Activated CD8-positive, alpha-beta T cell treated with anti-CD3 and anti-CD28 coated beads for 36 hours (primary cell): ENCODE data around the gene DBH. TPM values are rescaled to one million over a fixed set of nuclear protein-coding genes. Genes with fewer than 3 reads are reported as not detected.

ENCODE experiments used
- ATAC-seq: fragments of 200-7000 bp; cut with Tn5 transposase; one replicate; pipeline ENCODE4 v1.10.0; 2021; ENCODE audit warnings: mild to moderate bottlenecking, moderate library complexity
- CTCF ChIA-PET: fragments of 350-600 bp; sonication (Branson Sonifier 250); formaldehyde crosslinking; loops from one replicate; lab custom pipeline; 2021; ENCODE audit warnings: antibody characterized with exemption; lab: Charles Lee
- POLR2A ChIA-PET: fragments of 350-600 bp; sonication (Branson Sonifier 250); formaldehyde crosslinking; loops from one replicate; lab custom pipeline; 2021; ENCODE audit warnings: antibody characterized with exemption; lab: Charles Lee
- DNase-seq: peaks from one replicate; pipeline ENCODE4 v3.0.0-alpha.2; 2020
- H3K27ac Mint-ChIP-seq: one replicate; pipeline ENCODE4 v1.8.0; 2021; ENCODE audit warnings: mild to moderate bottlenecking, mixed read lengths
- H3K27me3 Mint-ChIP-seq: one replicate; pipeline ENCODE4 v1.8.0; 2021; ENCODE audit warnings: mixed read lengths
- H3K36me3 Mint-ChIP-seq: one replicate; pipeline ENCODE4 v1.8.0; 2021; ENCODE audit warnings: low read depth, mixed read lengths
- H3K4me1 Mint-ChIP-seq: one replicate; pipeline ENCODE4 v1.8.0; 2021; ENCODE audit warnings: low read depth, mixed read lengths
- H3K4me3 Mint-ChIP-seq: one replicate; pipeline ENCODE4 v1.8.0; 2021; ENCODE audit warnings: mild to moderate bottlenecking, moderate library complexity, mixed read lengths
- H3K9me3 Mint-ChIP-seq: one replicate; pipeline ENCODE4 v1.8.0; 2021; ENCODE audit warnings: mixed read lengths
- CTCF ChIP-seq: fragments of 200-600 bp; IDR thresholded peaks from one replicate; pipeline ENCODE4 v1.8.0; 2022; ENCODE audit warnings: antibody characterized with exemption, mild to moderate bottlenecking
- intact Hi-C: fragments of 100-400 bp; cut with micrococcal nuclease; formaldehyde crosslinking; loops from one replicate; pipeline ENCODE4 v1.10.0; 2022
- total RNA-seq, 2 experiments: library from RNA; stranded (reverse); gene quantifications; one replicate each; pipeline ENCODE4 v1.2.3, GENCODE V29; 2021

The DBH gene
- total RNA-seq, 2 experiments from 2014 or later: not detected

GRCh38 chr9:133640160-133640559, 4.0 kb downstream of the DBH start:
- Mint-ChIP-seq H3K9me3 (no peaks in the 10 kb centered on the region), H3K4me1 (no peaks in the 10 kb centered on the region), H3K4me3 (no peak overlapping the region), H3K36me3 (no peaks in the 10 kb centered on the region), H3K27me3 (no peaks in the 10 kb centered on the region), H3K27ac (no peak overlapping the region)
- POLR2A ChIA-PET: interaction anchor here (1.1 kb wide), 1 partner anchor 28 kb away, joined by 3 read pairs; no protein-coding TSS in a partner anchor
- intact Hi-C loops: no loop called here
- CTCF ChIA-PET: no interaction called here
- no peak for ATAC-seq
- no peak for TF ChIP-seq CTCF
- no peak for DNase-seq

GRCh38 chr9:133640580-133641395, 4.6 kb downstream of the DBH start:
- no peaks in the 10 kb centered on the region for H3K4me1 Mint-ChIP-seq
- ChIA-PET CTCF (no interaction called here), POLR2A (interaction anchor here (1.1 kb wide), 1 partner anchor 29 kb away, joined by 3 read pairs; no protein-coding TSS in a partner anchor)
- no peaks in the 10 kb centered on the region for H3K9me3 Mint-ChIP-seq
- no peak for DNase-seq
- no peak for TF ChIP-seq CTCF
- H3K36me3 Mint-ChIP-seq: no peaks in the 10 kb centered on the region
- H3K27ac Mint-ChIP-seq: no peak overlapping the region
- no peaks in the 10 kb centered on the region for H3K27me3 Mint-ChIP-seq
- no peak for ATAC-seq
- no peak overlapping the region for H3K4me3 Mint-ChIP-seq
- intact Hi-C loops: no loop called here

GRCh38 chr9:133641396-133641655, 5.2 kb downstream of the DBH start:
- intact Hi-C loops: no loop called here
- ATAC-seq (no peak), DNase-seq (no peak)
- Mint-ChIP-seq H3K27me3 (no peaks in the 10 kb centered on the region), H3K4me3 (no peak overlapping the region), H3K36me3 (no peaks in the 10 kb centered on the region), H3K4me1 (no peaks in the 10 kb centered on the region), H3K27ac (no peak overlapping the region), H3K9me3 (no peaks in the 10 kb centered on the region)
- ChIA-PET POLR2A (no interaction called here), CTCF (no interaction called here)
- TF ChIP-seq CTCF: no peak

- DNase-seq (no peak), ATAC-seq (no peak)
- Mint-ChIP-seq H3K4me3 (no peak overlapping the region), H3K27me3 (no peaks in the 10 kb centered on the region), H3K4me1 (no peaks in the 10 kb centered on the region), H3K27ac (no peak overlapping the region), H3K9me3 (no peaks in the 10 kb centered on the region), H3K36me3 (no peaks in the 10 kb centered on the region)
- CTCF ChIA-PET: no interaction called here
- POLR2A ChIA-PET: no interaction called here
- intact Hi-C loops: no loop called here
- TF ChIP-seq CTCF: no peak
Observed at GRCh38 chr9:133641861-133642595, 5.9 kb downstream of the DBH start.

GRCh38 chr9:133642708-133643361, 6.7 kb downstream of the DBH start:
- no peak for TF ChIP-seq CTCF
- ChIA-PET CTCF (no interaction called here), POLR2A (no interaction called here)
- no peaks in the 10 kb centered on the region for H3K4me1 Mint-ChIP-seq
- H3K27ac Mint-ChIP-seq: no peak overlapping the region
- ATAC-seq: no peak
- H3K36me3 Mint-ChIP-seq: no peaks in the 10 kb centered on the region
- no peak overlapping the region for H3K4me3 Mint-ChIP-seq
- no peaks in the 10 kb centered on the region for H3K27me3 Mint-ChIP-seq
- DNase-seq: no peak
- H3K9me3 Mint-ChIP-seq: no peaks in the 10 kb centered on the region
- intact Hi-C loops: no loop called here
